BE2C (cell line): Measurements from ENCODE around the gene ZNF417.
"Not testable (repeated sequence)": the region's sequence is repeated elsewhere in the genome, so short reads cannot be mapped to it uniquely, and the experiment has no call there.

ENCODE experiments used
- DNase-seq: peaks from one replicate; pipeline ENCODE4 v3.0.0-alpha.2; 2020
- H3K27me3 ChIP-seq: fragments of 250-450 bp; sonication (Bioruptor Pico); 2 replicates; pipeline ENCODE4 v1.5.1; 2020; ENCODE audit warnings: mild to moderate bottlenecking
- H3K36me3 ChIP-seq: fragments of 250-450 bp; sonication (Bioruptor Pico); 2 replicates; pipeline ENCODE4 v1.5.1; 2020; ENCODE audit warnings: mild to moderate bottlenecking
- H3K4me1 ChIP-seq: fragments of 250-450 bp; sonication (Bioruptor Pico); 2 replicates; pipeline ENCODE4 v1.5.1; 2020
- H3K4me3 ChIP-seq: 2 replicates; pipeline ENCODE4 v1.5.1; 2011; ENCODE audit warnings: low read depth, low read length
- H3K9me3 ChIP-seq: fragments of 250-450 bp; sonication (Bioruptor Pico); 2 replicates; pipeline ENCODE4 v1.5.1; 2020
- TF ChIP-seq, protein P1 (sequence below): IDR thresholded peaks from 2 replicates; pipeline ENCODE4 v1.5.1; 2012; ENCODE audit warnings: mild to moderate bottlenecking, low read depth, low read length

The ZNF417 gene

DNA sequence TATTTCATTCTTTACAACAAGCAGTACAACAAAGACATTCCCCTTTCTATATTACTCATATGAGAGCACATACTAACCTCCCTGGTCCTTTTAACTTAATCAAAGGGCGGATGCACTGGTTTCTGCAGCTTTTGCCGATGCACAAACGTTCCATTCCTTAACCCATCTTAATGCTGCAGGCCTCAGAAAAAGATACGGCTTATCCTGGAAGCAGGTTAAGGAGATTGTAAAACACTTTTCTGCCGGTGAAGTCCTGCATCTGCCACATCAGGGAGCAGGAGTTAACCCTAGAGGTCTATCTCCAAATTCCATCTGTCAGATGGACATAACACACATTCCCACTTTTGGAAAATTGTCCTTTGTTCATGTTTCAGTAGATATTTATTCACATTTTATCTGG is 16.1 kb downstream of the ZNF417 start:
- Histone ChIP-seq H3K4me3 (no peak overlapping the region), H3K4me1 (no peaks in the 10 kb centered on the region), H3K9me3 (no peaks in the 10 kb centered on the region; the same call in 1 of the 2 replicates), H3K27me3 (no peaks in the 10 kb centered on the region), H3K36me3 (peaks cover 2% of the 10 kb centered on the region; the same call in 1 of the 2 replicates)
- no peak for DNase-seq
- TF ChIP-seq, protein P1, sequence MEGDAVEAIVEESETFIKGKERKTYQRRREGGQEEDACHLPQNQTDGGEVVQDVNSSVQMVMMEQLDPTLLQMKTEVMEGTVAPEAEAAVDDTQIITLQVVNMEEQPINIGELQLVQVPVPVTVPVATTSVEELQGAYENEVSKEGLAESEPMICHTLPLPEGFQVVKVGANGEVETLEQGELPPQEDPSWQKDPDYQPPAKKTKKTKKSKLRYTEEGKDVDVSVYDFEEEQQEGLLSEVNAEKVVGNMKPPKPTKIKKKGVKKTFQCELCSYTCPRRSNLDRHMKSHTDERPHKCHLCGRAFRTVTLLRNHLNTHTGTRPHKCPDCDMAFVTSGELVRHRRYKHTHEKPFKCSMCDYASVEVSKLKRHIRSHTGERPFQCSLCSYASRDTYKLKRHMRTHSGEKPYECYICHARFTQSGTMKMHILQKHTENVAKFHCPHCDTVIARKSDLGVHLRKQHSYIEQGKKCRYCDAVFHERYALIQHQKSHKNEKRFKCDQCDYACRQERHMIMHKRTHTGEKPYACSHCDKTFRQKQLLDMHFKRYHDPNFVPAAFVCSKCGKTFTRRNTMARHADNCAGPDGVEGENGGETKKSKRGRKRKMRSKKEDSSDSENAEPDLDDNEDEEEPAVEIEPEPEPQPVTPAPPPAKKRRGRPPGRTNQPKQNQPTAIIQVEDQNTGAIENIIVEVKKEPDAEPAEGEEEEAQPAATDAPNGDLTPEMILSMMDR: no peak

DNA sequence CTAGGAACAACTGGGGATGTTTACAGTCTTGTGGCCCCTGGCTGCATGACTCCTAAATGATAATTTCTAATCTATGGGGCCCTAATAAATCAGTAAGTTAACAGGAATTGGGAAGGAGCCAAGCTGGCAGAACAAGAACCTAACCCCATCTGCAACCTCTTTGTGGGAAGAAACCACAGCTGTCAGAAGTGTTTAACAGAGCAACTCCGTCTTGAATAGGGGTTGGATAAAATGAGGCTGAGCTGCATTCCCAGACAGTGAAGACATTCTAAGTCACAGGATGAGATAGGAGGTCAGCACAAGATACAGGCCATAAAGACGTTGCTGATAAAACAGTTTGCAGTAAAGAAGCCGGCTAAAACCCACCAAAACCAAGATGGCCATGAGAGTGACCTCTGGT is 25.7 kb downstream of the ZNF417 start:
- not testable (repeated sequence) for H3K9me3 ChIP-seq, H3K4me3 ChIP-seq, H3K27me3 ChIP-seq, H3K4me1 ChIP-seq, DNase-seq
- peaks cover 15% of the 10 kb centered on the region for H3K36me3 ChIP-seq

DNA sequence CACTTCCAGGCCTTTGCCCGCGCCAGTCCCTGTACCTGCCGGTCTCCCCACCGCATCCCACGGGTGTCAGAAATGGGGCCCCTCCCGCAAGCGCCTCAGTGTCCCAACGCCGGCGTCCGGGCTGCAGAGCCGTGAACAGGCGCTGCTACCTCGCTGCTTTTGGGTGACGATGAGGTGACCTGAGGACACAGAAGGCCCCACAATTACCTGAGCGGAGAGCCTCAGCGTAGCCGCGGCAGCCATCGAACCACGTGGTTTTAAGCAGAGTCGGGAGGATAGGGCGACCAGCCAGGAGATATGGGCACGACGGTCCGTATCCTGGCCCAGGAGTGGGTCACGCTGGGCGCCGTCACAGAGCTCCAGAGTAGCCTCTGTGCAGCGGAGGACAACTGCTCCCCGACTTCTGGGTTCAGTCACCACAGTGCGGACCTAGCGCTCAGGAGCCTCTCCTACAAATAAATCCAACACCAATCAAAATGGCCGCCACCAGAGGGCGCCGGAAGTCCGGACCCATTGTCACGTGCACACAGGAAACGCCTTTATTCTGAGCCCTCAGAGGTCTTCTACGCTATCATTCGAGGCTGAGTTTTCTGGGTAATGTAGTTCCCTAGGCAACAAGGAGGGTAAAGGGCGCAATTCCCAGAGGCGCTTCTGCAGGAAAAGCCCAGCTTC is 27.7 kb downstream of the ZNF417 start, which contains the start of gene ZNF814:
TSS of gene ZNF814 (minus strand) at position 478 of the 672 bp plus-strand sequence. CDS start at position 243, 235 bp downstream.
- Histone ChIP-seq H3K27me3 (no peaks in the 10 kb centered on the region), H3K4me3 (peak within 1 kb of the TSS; percentile 99), H3K9me3 (no peaks in the 10 kb centered on the region; the same call in none of the 2 replicates), H3K4me1 (no peaks in the 10 kb centered on the region), H3K36me3 (peaks cover 29% of the 10 kb centered on the region)
- TF ChIP-seq, protein P1: peak; percentile 42
- peak; percentile 90 for DNase-seq

DNA sequence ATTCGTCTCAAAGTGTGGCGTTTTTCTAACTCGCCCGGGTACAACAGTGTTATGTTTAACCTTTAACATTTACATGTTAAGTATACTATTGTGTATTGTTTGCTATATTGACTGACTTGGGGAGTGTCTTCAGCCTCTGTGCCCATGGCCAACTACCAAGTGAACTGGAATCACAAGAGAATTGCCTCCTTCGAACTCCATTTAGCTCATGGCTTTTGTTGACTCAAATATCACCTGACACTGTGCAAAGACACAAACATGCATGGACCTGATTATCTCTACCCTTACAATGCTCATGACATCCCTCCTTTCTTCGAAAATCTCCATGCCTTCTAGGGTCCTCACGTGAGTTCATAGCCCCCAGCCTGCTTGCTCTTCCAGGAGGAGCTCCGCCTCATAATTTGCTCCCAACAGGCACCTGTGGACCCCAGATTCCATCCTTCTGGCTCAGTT is 28.3 kb downstream of the ZNF417 start:
- Histone ChIP-seq H3K36me3 (peaks cover 32% of the 10 kb centered on the region), H3K9me3 (no peaks in the 10 kb centered on the region; the same call in none of the 2 replicates), H3K4me1 (no peaks in the 10 kb centered on the region), H3K27me3 (no peaks in the 10 kb centered on the region), H3K4me3 (peak overlapping the region; percentile 99)
- no peak for DNase-seq
- TF ChIP-seq, protein P1: no peak

- no peaks in the 10 kb centered on the region; the same call in none of the 2 replicates for H3K9me3 ChIP-seq
Measured at GRCh38 chr19:57887195-57887941, 29.0 kb downstream of the ZNF417 start.

GRCh38 chr19:57886046-57886445 is 30.3 kb downstream of the ZNF417 start:
- Histone ChIP-seq H3K36me3 (peaks cover 37% of the 10 kb centered on the region), H3K4me1 (no peaks in the 10 kb centered on the region), H3K27me3 (no peaks in the 10 kb centered on the region), H3K9me3 (no peaks in the 10 kb centered on the region; the same call in none of the 2 replicates), H3K4me3 (no peak overlapping the region)
- no peak for DNase-seq
- TF ChIP-seq, protein P1: no peak

More at GRCh38 chr19:57887195-57887941, 29.0 kb downstream of the ZNF417 start:
- H3K4me1 ChIP-seq: no peaks in the 10 kb centered on the region
- H3K4me3 ChIP-seq: peak overlapping the region; percentile 99
- no peaks in the 10 kb centered on the region for H3K27me3 ChIP-seq
- TF ChIP-seq, protein P1: no peak
- H3K36me3 ChIP-seq: peaks cover 37% of the 10 kb centered on the region
- DNase-seq: no peak

- H3K4me3 ChIP-seq, H3K9me3 ChIP-seq: not testable (repeated sequence)
- peaks cover 67% of the 10 kb centered on the region for H3K36me3 ChIP-seq
Measured at GRCh38 chr19:57873883-57874799, 42.3 kb downstream of the ZNF417 start.

More at GRCh38 chr19:57873883-57874799, 42.3 kb downstream of the ZNF417 start:
- not testable (repeated sequence) for DNase-seq, H3K4me1 ChIP-seq, H3K27me3 ChIP-seq
